ENCODE measurements around the gene APLN.

- TF ChIP-seq, protein P1, sequence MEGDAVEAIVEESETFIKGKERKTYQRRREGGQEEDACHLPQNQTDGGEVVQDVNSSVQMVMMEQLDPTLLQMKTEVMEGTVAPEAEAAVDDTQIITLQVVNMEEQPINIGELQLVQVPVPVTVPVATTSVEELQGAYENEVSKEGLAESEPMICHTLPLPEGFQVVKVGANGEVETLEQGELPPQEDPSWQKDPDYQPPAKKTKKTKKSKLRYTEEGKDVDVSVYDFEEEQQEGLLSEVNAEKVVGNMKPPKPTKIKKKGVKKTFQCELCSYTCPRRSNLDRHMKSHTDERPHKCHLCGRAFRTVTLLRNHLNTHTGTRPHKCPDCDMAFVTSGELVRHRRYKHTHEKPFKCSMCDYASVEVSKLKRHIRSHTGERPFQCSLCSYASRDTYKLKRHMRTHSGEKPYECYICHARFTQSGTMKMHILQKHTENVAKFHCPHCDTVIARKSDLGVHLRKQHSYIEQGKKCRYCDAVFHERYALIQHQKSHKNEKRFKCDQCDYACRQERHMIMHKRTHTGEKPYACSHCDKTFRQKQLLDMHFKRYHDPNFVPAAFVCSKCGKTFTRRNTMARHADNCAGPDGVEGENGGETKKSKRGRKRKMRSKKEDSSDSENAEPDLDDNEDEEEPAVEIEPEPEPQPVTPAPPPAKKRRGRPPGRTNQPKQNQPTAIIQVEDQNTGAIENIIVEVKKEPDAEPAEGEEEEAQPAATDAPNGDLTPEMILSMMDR (conservative IDR thresholded peaks at IDR 0.05 in 1 of 2, IDR thresholded peaks at IDR 0.05 in 1 of 2; ENCODE audit: low read depth in 1 of 2, low read length in 2 of 2): no peak
- TF ChIP-seq EZH2 (IDR thresholded peaks at IDR 0.05; ENCODE audit: low read length, missing control alignments): no peak
Measured at GRCh38 chrX:129679901-129680300, 25.1 kb upstream of the APLN start.

Data from fibroblast of lung (primary cell).